SH-SY5Y (cell line): ENCODE measurements around the gene NR6A1.

Source experiments
- GATA2 ChIP-seq: IDR thresholded peaks from 2 replicates; pipeline ENCODE4 v1.6.1; 2011; ENCODE audit warnings: mild to moderate bottlenecking, low read depth, low read length
- GATA3 ChIP-seq: IDR thresholded peaks from 2 replicates; pipeline ENCODE4 v1.6.1; 2011; ENCODE audit warnings: low read depth, mild to moderate bottlenecking, low read length, moderate library complexity

DNA sequence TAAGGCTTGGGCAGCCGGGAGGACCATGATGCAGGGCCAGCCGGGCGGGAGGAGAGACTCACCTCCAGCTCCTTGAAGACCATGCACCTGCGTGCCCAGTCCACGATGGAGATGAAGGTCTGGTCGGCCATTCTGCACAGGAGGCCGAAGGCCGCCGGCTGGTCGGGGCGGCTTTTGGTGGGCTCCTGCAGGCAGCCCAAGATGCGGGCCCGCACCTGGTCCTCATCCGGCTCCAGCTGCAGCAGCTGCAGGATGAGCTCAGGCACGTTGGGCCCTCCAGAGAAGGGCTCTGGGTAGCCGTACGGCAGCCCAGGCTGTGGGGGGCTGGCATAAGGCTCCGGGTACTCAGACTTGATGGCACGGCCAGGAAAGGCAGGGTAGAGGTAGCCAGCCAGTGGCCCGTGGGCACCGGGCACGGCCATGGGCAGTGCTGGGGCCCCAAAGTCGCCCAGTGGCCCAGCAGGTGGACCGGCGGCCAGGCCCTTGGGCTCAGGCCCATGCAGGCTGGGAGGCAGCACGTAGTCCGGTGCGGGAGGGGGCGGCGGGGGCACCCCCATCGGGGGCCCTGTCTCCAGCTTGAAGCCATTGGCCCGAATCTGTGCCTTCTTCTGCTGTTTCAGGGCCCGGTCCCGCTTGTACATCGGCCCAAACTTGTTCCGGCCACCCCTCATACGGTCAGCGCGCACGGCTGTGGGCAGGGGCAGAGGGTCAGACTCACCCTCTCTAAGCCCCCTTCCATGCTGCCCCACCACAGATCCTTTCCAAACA, 270.9 kb downstream of the NR6A1 start:
- TF ChIP-seq GATA2 (no peak), GATA3 (no peak)
